Ascending aorta (tissue), 2 donors: ENCODE data around the gene GPR179. TPM values are rescaled to one million over a fixed set of nuclear protein-coding genes. Genes with fewer than 3 reads are reported as not detected.

Experiments used
- DNase-seq, 2 donors: peaks; one replicate each; pipeline ENCODE4 v3.0.0-alpha.2; 2019; ENCODE audit warnings: low spot score in 2 of 2
- H3K27ac ChIP-seq, 2 donors: fragments of 200-600 bp; sonication (generic); one replicate each; pipeline ENCODE4 v1.5.1; 2016 to 2017; ENCODE audit warnings: mild to moderate bottlenecking in 1 of 2
- H3K27me3 ChIP-seq: fragments of 200-600 bp; sonication (generic); one replicate; pipeline ENCODE4 v1.5.1; 2017
- H3K36me3 ChIP-seq, 2 donors: fragments of 200-600 bp; sonication (generic); one replicate each; pipeline ENCODE4 v1.5.1; 2016
- H3K4me1 ChIP-seq, 2 donors: fragments of 200-600 bp; sonication (generic); one replicate each; pipeline ENCODE4 v1.5.1; 2016 to 2017; ENCODE audit warnings: mild to moderate bottlenecking in 1 of 2
- H3K4me3 ChIP-seq, 2 donors: fragments of 200-600 bp; sonication (generic); one replicate each; pipeline ENCODE4 v1.5.1; 2016 to 2017; ENCODE audit warnings: mild to moderate bottlenecking in 1 of 2
- H3K9me3 ChIP-seq, 2 donors: fragments of 200-600 bp; sonication (generic); one replicate each; pipeline ENCODE4 v1.5.1; 2016
- CTCF ChIP-seq, 3 experiments: fragments of 200-600 bp in 2 of 3; fragments of 450-650 bp in 1 of 3; sonication (generic) in 2 of 3; IDR thresholded peaks; one replicate each; pipeline ENCODE4 v1.5.1; 2016 to 2019; ENCODE audit warnings: antibody characterized with exemption in 3 of 3, mild to moderate bottlenecking in 1 of 3, moderate library complexity in 1 of 3
- intact Hi-C: fragments of 100-400 bp; cut with DNase I; formaldehyde crosslinking; loops from one replicate; pipeline ENCODE4 v1.15.1; 2023
- total RNA-seq: library from RNA; depleted of rRNA; stranded (reverse); fragments of >200 nt; gene quantifications from one replicate; pipeline ENCODE4 v1.1.0, GENCODE V29; 2016

The GPR179 gene
- total RNA-seq, 1 donor from 2014 or later, result not detected

- Histone ChIP-seq H3K4me1 (no peaks in the 10 kb centered on the region), H3K36me3 (no peaks in the 10 kb centered on the region), H3K4me3 (no peak overlapping the region), H3K27ac (no peak overlapping the region), H3K9me3 (no peaks in the 10 kb centered on the region), H3K27me3 (no peaks in the 10 kb centered on the region)
- DNase-seq, result no peak
- intact Hi-C loops, result no loop called here
- TF ChIP-seq CTCF (IDR thresholded peaks at IDR 0.05), result no peak
Measured at GRCh38 chr17:38328620-38329019, 15.1 kb downstream of the GPR179 start.

GRCh38 chr17:38327936-38328335 is 15.8 kb downstream of the GPR179 start:
- H3K4me1 ChIP-seq, result no peaks in the 10 kb centered on the region
- intact Hi-C loops, result no loop called here
- no peak overlapping the region for H3K4me3 ChIP-seq
- H3K36me3 ChIP-seq, result peaks cover under 1 to 2% of the 10 kb centered on the region in 2 donors
- DNase-seq, result no peak
- no peaks in the 10 kb centered on the region for H3K27me3 ChIP-seq
- H3K9me3 ChIP-seq, result no peaks in the 10 kb centered on the region
- TF ChIP-seq CTCF (IDR thresholded peaks at IDR 0.05), result no peak
- H3K27ac ChIP-seq, result no peak overlapping the region

GRCh38 chr17:38326996-38327792 is 16.6 kb downstream of the GPR179 start:
- H3K4me3 ChIP-seq, result no peak overlapping the region
- DNase-seq, result peak in 1 of 2 donors; percentile 71
- no peak overlapping the region for H3K27ac ChIP-seq
- no peaks in the 10 kb centered on the region for H3K4me1 ChIP-seq
- no peaks in the 10 kb centered on the region for H3K27me3 ChIP-seq
- H3K36me3 ChIP-seq, result peaks cover 7% of the 10 kb centered on the region in 2 donors
- no peak for TF ChIP-seq CTCF (IDR thresholded peaks at IDR 0.05)
- H3K9me3 ChIP-seq, result no peaks in the 10 kb centered on the region
- intact Hi-C loops, result no loop called here

GRCh38 chr17:38325221-38325851 is 18.4 kb downstream of the GPR179 start:
- Histone ChIP-seq H3K4me3 (no peak overlapping the region), H3K27me3 (no peaks in the 10 kb centered on the region), H3K4me1 (no peaks in the 10 kb centered on the region), H3K9me3 (no peaks in the 10 kb centered on the region), H3K27ac (no peak overlapping the region), H3K36me3 (peaks cover 7 to 16% of the 10 kb centered on the region in 2 donors)
- intact Hi-C loops, result no loop called here
- DNase-seq, result peak in 1 of 2 donors; percentile 22
- TF ChIP-seq CTCF (IDR thresholded peaks at IDR 0.05), result no peak

GRCh38 chr17:38324772-38325171 is 19.0 kb downstream of the GPR179 start:
- H3K9me3 ChIP-seq, result no peaks in the 10 kb centered on the region
- H3K4me3 ChIP-seq, result no peak overlapping the region
- no peak for TF ChIP-seq CTCF (IDR thresholded peaks at IDR 0.05)
- no peaks in the 10 kb centered on the region for H3K4me1 ChIP-seq
- intact Hi-C loops, result no loop called here
- DNase-seq, result peak in 1 of 2 donors; percentile 13
- H3K27me3 ChIP-seq, result no peaks in the 10 kb centered on the region
- H3K27ac ChIP-seq, result no peak overlapping the region
- H3K36me3 ChIP-seq, result peaks cover 9 to 17% of the 10 kb centered on the region in 2 donors
